ENCODE results near the gene GOSR2.
"Not testable (repeated sequence)": the region's sequence is repeated elsewhere in the genome, so short reads cannot be mapped to it uniquely, and the experiment has no call there.

The GOSR2 gene

DNA sequence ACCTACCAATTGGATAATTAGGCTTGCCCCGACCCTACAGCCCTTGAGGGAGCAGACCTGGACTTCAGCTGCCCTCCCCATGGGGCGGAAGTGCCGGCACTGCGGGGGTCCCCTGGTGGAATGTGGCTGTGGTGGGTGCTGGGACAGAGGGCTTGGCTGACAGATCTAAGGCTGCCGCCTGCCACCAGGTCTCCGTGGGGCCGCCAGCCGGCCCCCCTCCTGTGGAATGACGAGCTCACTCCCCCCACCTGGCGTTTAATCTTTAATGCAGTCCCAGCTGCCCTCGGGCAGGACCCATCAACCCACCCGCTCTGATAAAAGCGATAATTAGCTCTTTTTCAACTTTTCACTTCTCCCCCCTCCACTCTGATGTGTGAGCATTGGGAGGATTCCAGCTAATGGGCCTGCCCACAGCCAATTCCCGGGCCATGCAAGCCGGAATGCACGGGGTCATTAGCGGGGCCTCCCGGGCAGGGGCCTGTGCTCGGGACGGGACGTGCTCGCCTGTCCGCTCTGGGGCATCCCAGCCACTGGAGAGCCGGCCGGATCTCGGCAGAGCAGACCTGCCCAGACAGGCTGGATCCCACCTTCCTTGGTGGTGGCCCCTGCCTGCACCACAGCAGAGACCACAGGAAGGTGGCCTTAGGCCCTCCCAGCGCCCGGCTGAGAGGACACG lies 28.3 kb upstream of the GOSR2 start:
- DNase-seq: no peak

DNA sequence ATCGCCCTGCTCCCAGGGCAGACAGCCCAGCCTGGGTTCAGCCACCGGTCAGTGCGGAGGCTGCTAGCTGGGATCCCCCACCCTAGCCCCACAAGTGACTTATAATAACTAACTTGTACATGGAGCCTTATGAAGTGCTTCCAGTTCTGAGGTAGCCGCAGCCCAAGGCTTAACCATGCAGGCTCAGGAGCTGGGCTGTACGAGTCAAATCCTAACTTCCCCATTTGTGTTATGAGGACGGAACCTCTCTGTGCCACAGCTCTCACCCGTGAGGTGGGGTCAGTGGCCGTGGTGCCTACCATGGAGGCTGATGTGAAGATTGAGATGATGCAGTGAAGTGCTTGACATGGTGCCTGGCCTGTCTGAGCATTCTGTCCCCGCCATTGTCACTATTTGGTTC lies 27.8 kb upstream of the GOSR2 start:
- DNase-seq: peak; percentile 18

DNA sequence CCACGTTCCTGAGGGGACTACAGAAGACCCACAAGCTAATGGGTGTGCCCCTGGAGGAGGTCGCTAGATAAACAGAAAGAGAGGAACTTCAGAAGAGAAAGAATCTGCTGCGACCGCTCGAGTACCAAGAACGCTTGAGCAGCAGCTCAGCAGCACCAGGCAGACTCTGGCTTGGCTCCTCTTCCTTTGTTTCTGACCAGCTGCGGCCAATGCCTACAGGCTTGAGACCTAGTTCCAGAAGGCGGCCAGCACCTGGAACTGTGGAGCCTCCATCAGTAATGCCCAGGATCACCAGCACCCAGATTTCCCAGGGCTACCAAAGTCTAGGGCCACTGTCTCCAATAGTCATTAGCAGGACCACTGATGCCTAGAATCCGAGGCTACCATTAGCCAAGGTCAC lies 26.0 kb upstream of the GOSR2 start:
- DNase-seq: no peak

DNA sequence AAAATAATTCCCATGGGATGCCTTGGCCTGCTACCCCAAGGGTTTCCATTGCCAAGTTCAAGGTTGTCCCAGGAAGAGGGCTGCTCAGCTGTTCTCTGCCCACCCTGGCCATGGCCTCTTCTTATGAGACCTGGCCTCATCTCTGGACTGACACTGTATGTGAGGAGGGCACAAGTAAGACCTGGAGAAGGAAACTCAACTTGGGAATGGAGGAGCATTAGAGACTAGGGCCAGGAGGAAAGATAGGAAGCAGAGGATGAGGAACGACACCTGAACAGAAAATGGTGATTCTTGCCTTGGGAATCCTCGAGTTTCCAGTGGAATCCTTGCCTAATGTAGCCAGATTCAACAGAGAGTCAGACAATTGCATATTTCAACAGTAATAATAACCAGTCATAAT lies 24.6 kb upstream of the GOSR2 start:
- DNase-seq: no peak

DNA sequence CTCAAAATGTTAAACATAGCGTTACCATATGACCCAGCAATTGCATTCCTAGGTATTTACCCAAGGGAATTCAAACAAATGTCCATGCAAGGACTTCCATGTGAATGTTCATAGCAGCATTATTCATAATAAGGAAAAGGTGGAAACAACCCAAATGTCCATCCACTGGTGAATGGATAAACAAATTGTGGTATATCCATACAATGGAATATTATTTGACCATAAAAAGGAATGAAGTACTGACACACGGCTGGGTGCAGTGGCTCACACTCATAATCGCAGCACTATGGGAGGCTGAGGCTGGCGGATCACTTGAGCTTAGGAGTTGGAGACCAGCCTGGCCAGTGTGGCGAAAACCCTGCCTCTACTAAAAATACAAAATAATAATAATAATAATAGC lies 24.1 kb upstream of the GOSR2 start:
- no peak for DNase-seq

DNA sequence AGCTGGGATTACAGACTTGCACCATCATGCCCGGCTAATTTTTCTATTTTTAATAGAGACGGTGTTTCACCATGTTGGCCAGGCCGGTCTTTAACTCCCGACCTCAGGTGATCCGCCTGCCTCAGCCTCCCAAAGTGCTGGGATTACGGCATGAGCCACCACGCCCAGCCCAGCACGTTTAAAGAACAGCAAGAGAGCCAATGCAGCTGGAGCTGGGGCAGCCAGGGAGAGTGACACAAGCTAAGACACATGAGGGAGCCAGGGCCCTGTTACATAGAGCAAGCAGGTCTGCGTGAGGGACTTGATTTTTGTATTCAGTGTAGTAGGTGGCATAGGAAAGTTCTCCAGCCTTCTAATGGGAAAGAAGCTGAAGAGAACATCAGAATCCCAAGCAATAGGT lies 21.7 kb upstream of the GOSR2 start:
- DNase-seq: no peak

DNA sequence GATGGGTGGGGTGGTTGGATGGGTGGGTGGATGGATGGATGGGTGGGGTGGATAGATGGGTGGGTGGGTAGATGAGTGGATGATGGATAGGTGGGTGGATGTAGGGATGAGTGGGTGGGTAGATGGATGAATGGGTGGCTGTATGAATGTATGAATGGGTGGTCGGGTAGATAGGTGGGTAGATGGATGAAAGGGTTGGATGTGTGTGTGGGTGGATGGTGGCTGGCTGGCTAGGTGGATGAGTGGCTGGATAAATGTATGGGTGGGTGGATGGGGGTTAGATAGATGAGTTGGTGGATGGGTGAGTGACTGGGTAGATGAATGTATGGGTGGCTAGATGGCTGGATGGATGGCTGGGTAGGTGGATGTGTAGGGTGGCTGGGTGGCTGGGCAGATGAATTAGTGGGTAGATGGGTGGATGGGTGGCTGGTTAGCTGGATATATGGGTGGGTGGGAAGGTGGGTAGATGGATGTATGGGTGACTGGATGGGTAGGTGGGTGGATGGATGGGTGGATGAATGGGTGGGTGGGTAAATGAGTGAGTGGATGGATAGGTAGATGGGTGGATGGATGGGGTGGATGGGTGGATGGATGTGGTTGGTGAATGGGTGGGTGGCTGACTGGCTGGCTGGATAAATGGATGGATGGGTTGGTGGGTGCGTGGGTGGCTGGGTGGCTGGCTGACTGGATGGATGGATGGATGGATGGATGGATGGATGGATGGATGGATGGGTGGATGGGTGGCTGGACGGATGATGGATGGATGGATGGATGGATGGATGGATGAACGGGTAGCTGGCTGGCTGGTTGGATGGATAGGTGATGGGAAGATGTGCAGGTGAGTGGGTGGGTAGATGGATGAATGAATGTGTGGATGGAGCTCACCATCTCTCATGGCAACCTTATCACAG lies 18.9 kb upstream of the GOSR2 start:
- no peak for DNase-seq

DNA sequence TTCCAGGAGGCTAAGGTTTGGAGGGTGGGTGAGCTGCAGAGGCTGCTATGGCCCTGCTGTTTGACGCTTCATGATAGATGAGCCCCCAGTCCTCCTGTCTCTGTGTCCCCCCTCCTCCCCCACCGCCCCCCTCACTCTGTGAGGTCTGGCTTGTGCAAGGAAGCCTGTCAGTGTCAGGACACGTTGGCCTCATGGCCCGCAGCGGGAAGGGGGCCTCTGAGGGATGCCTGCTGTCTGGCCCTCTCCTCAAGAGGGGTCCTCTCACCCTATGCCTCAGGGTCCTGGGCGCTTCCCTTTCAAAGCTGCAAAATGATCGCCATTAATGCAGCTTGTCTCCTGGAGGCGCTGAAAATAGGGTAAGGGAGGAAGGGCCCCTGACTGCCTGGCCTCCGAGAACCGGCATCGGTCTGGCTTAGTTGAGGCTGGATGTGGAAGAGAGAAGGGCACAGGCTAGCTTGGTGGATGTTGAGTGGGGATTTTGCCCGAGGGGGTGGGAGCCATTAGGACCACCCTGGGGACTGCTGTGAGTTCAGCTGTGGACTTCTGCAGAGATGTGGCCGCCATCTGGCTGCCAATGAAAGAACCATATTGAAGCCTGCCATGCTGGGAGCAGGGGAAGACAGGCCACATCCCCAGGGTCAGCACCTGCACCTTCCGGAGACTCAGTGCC lies 14.8 kb upstream of the GOSR2 start:
- DNase-seq: no peak

DNA sequence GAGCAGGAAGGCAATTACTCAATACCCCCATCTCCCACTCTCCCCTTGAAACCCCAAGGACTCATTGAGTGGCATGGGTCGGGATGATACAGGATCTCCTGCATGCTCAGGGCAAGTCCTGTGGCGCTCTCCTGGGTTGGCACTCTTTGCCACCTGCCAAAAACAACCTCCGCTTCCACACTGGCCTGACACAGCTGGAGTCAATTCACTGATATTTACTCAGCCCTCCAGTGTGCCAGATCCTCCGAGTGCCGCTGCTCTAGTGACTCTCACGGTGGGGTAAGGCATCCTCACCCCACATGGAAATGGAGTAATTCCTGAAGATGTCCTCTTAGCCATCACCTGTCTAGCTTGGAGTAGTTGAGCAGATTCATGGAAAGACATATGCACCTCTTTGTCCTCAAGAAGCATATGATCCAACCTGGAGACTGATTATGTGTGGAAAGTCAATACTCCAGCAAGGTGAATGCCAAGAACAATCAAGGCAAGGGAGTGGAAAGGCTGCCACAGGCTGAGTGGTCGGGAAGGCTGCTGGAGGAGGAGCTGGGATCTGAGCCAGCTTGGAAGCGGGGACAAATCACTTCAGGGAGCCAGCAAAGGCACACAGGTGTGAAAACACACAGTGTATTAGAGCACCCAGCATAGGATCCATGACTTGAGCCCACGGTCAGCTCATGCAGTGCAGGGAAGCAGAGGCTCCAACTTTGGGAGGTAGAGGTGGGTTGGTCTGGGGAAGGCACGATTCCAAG lies 12.6 kb upstream of the GOSR2 start:
- DNase-seq: no peak

DNA sequence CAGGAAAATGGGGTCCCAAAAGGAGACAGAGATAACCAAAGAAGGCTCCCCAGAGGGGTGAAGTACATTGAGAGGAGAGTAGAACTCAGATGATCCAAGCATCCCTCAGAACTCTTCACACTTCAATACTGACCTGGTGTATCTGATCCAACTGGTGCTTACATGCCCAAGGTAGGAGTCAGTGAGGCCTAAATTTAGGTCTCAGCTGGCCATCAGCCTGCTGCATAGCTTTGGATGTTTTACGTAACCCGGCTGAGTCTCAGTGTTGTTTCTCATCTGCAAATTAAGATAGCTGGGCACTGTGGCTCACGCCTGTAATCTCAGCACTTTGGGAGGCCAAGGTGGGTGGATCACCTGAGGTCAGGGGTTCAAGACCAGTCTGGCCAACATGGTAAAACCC lies 11.6 kb upstream of the GOSR2 start:
- no peak for DNase-seq

DNA sequence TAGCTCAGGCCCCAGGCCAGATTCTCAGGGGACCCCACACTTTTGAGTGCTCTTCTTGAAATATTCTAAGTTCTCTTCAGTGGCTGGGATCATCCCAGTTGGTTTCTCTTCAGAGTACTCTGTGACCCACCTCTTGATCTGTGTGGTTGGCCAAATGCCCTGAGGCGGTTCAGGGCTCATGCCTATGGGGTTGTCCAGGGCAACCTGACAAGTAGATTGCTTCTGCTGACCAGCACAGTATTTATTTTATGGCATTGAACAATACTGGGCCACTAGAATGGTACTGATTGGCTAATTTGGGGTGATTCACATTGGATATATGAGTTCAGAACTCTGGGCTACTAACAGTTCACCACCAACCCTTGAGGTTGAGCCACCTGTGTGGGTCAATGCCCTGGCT lies 7.4 kb upstream of the GOSR2 start:
- no peak for DNase-seq

DNA sequence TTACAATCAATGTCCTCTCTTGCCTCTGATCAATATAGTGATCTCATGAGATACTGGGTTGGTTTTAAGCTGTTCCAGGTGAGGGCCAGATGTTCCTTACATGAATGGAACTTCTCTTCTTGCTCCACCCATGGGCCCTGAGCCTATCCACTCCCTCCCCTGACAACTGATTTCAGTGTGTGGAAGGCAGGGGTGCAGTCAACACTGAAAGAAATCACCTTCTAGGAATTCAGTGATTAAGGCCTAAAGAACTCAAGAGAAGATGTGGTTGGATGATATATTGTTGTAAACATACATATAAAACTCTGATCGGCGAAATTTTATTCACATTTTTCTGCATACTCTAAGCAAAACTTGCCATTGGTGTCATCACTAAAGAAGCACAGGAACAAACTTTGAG lies 6.7 kb upstream of the GOSR2 start:
- DNase-seq: no peak

DNA sequence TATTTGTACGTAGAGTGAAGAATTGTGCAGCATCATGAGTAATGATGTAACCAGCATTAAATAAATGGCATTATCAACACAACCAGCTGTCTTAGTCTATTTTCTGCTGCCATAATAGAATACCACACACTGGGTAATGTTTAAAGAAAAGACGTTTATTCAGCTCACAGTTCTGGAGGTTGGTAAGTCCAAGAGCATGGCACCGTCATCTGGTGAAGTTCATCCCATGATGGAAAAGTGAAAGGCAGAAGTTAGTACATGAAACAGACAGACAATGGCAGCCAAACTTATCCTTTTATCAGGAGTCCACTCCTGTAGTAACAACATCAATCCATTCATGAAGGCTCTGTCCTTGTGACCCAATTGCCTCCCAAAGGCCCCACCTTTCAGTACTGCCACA lies 6.3 kb upstream of the GOSR2 start:
- DNase-seq: no peak

DNA sequence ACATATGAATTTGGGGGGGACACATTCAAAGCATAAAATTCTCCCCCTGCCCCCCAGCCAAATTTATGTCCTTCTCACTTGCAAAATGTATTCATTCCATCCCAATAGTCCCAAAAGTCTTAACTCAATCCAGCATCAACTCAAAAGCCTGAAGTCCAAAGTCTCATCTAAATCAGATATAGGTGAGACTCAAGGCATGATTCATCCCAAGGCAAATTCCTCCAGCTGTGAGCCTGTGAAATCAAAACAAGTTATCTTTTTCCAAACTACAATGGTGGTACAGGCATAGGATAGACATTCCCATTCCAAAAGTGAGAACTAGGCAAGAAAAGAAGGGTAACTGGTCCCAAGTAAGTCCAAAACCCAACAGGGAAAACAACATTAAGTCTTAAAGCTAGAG lies 5.9 kb upstream of the GOSR2 start:
- DNase-seq: no peak

DNA sequence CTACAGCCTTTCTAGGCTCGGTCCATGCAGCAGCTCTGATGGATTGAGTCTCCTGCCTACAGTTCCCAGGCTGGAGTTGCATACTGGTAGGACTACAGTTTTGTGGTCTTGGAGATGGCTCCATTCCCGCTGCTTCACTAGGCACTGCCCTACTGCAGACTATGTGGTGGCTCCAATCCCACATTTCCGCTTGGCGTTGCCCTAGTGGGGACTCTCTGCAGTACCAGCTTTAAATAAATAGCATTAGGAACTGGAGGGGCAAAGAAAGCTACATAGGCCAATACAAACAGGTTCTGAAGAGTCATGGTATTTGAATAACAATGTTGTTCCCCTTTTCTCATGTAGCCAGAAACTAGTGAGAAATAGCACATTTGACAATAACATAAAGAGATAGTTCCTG lies 5.4 kb upstream of the GOSR2 start:
- DNase-seq: no peak

DNA sequence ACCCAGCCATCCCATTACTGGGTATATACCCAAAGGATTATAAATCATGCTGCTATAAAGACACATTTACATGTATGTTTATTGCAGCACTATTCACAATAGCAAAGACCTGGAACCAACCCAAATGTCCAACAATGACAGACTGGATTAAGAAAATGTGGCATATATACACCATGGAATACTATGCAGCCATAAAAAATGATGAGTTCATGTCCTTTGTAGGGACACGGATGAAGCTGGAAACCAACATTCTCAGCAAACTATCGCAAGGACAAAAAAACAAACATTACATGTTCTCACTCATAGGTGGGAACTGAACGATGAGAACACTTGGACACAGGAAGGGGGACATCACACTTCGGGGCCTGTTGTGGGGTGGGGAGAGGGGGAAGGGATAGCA lies 998 bp upstream of the GOSR2 start:
- DNase-seq: not testable (repeated sequence)

DNA sequence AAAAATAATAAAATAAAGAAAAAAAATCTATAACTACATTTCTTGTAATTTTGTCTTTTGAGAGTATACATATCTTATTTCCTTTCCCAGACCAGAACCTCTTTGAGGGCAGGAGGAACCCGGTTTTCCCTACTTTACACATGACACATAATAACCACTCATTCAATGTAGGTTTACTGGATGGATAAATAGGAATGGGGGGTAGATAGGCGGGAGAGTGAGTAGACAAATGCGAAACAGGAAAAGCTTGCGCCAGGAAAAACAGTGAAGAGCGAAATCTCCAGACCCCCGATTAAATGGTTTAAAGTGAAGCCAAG lies 515 bp upstream of the GOSR2 start:
- no peak for DNase-seq

DNA sequence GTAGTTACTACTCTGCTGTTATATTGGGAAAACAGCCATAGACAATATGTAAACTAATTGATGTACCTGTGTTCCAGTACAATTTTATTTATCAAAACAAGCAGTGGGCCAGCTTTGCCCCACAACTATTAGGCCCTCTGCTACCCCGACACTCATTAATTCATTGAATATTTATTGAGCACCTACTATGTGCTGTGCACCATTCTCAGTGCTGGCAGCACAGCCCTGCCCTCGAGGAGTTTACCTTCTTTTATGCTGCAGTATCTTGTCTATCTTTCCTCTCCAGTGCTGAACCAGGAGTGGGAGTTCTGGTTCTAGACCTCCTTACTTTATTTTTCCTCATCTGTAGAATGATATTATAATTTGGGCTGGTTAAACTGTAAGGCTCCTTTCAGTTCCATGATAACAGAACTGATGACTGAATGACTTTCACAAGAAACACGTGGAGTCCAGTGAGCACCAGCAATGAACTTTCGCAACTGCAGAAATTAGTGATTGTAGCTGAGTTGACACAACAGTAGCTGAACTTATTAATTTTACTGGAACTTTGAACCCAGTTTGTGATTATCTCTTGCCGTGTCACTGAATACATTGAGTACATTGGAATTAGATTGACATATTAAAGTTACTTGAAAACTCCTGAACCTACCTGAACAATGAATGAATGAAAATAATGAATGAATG lies 2.4 kb downstream of the GOSR2 start:
- DNase-seq: peak; percentile 74

DNA sequence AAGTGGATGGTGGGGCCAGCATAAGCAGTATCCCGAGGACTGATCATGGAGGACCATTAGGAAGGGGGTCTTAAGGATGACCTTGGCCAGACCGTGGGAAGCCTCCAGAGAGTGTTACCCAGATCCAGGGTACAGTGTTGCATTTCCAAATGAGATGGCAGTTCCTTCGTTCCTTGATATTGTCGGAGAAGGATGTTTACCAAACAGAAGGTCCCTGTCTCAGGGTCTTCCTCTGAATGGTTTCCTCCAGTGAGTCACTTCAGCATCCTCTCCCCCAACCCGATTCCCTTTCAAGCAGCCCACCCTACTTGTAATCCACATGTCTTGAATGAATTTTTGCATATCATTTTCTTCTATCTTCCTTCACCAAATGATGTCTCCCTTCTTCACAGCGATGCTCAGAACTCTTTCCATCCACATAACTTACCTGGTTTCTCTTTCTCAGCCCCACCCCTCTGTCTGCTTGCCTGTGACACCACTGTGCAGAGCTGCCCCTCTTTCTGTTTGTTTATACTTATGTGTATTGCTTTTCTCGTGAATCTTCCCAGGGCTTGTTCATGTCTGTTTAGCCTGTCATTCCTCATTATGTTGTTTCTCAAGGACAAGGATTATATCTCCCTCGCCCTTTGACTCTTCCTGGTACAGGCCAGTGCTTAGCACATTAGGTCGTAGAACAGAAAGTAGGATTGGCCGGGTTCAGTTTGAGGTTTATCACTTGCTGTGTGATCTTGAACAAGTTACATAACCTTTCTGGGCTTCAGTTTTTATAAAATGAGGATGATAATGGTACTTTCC lies 5.7 kb downstream of the GOSR2 start:
- no peak for DNase-seq

DNA sequence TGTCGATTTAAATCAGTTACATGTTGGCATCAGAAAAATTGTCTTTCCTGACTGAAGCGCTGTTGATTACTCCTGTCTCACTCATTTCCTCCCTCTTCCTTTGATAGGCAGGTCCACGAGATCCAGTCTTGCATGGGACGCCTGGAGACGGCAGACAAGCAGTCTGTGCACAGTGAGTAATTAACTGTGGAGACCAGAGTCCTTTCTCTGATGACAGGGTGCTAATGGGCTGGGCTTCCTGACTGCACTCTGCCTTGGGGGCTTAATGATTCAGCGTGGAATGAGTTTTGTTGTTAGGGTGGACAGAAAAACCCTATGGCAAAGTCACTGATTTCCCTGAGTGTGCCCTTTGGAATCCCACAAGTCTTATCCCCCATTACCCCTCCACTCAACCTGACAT lies 6.5 kb downstream of the GOSR2 start:
- no peak for DNase-seq

DNA sequence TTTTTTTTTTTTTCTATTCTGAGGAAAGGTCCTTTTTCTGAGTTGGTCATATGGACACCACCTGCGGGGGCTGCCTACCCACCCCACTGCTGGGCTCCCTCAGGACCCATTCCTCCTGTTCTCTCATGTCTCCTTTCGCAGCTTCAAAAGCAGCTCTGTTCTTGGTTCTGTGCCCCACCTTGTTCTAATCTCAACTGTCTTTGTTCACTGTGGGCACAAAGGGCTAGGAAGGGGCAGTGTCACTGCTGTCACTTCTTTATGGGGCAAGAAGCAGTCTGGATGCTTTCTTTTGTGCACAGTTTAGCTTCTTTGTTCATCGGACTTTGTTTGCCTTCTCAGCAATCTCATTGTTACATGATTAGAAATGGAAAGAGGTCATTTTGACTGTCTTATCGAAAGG lies 7.1 kb downstream of the GOSR2 start:
- DNase-seq: no peak

DNA sequence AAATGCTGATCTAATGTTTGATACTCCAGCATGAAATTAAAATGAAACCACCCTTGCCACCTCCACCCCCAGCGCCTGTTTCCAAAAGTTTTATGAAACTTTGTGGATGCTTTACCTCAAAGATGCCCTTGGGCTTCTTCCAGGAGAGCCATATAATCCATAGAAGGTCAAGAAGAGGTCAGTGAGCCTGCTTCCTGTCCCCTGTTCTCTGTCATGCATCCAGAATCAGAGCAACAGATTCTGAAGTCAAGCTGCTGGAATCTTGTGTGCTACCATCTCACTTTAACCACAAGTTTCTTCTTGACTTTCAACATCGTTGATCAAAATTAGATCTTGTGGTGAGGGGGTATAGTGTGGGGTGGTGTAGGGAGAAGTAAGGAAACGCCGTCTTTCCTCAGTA lies 8.6 kb downstream of the GOSR2 start:
- no peak for DNase-seq
